Measurements from ENCODE around the gene LY6G5B.

LY6G5B gene

GRCh38 chr6:31721351-31722020, 51.7 kb downstream of the LY6G5B start, which contains the start of gene LY6G6C:
TSS of gene LY6G6C (minus strand) at chr6:31721746. CDS start at chr6:31721679, 67 bp downstream.
- H3K4me3 ChIP-seq (ENCODE audit: low read length in 2 of 2): no peak within 1 kb of the TSS
- H3K27me3 ChIP-seq (ENCODE audit: control insufficient read depth in 1 of 2, insufficient read depth in 2 of 2, low read length in 2 of 2): no peaks in the 10 kb centered on the region
- H3K27ac ChIP-seq (ENCODE audit: low read length): no peak within 1 kb of the TSS
- no peaks in the 10 kb centered on the region for H3K9me3 ChIP-seq (ENCODE audit: control insufficient read depth in 2 of 2, low read length in 2 of 2)
- no peak within 1 kb of the TSS for H3K9ac ChIP-seq (ENCODE audit: low read length in 2 of 2)
- no peaks in the 10 kb centered on the region for H3K4me1 ChIP-seq (ENCODE audit: control insufficient read depth, insufficient read depth, low read length)
- H3K36me3 ChIP-seq (ENCODE audit: control insufficient read depth in 2 of 2, insufficient read depth in 2 of 2, low read length in 2 of 2): peaks cover 8% of the 10 kb centered on the region in 2 donors

GRCh38 chr6:31722173-31722572, 52.4 kb downstream of the LY6G5B start:
- H3K9me3 ChIP-seq (ENCODE audit: control insufficient read depth in 2 of 2, low read length in 2 of 2): no peaks in the 10 kb centered on the region

More at GRCh38 chr6:31722173-31722572, 52.4 kb downstream of the LY6G5B start:
- no peak overlapping the region for H3K4me3 ChIP-seq (ENCODE audit: low read length in 2 of 2)
- H3K9ac ChIP-seq (ENCODE audit: low read length in 2 of 2): no peak overlapping the region
- no peaks in the 10 kb centered on the region for H3K27me3 ChIP-seq (ENCODE audit: control insufficient read depth in 1 of 2, insufficient read depth in 2 of 2, low read length in 2 of 2)
- no peak overlapping the region for H3K27ac ChIP-seq (ENCODE audit: low read length)
- peaks cover 10 to 14% of the 10 kb centered on the region in 2 donors for H3K36me3 ChIP-seq (ENCODE audit: control insufficient read depth in 2 of 2, insufficient read depth in 2 of 2, low read length in 2 of 2)
- H3K4me1 ChIP-seq (ENCODE audit: control insufficient read depth, insufficient read depth, low read length): no peaks in the 10 kb centered on the region

Data from stomach smooth muscle (tissue), 2 donors.